Measurements from ENCODE around the gene UBXN1.
A peak's percentile ranks its signal among the peaks of the same experiment; 100 is the strongest.

GRCh38 chr11:62680825-62681240 is 2.0 kb upstream of the UBXN1 start:
- no peak for TF ChIP-seq POLR2A (IDR thresholded peaks at IDR 0.05)
- TF ChIP-seq CTCF (IDR thresholded peaks at IDR 0.05) = peak; percentile 37 to 71 (median 39)

Measured in tibial nerve (tissue), 3 donors.